KMS-11 (cell line): Measurements from ENCODE around the gene SLC37A3.

Experiments
- H2AFZ ChIP-seq: fragments of 200-600 bp; sonication (generic); 2 replicates; pipeline ENCODE4 v1.6.1; 2016; ENCODE audit warnings: antibody characterized with exemption, mixed run types, low read depth
- H3K27ac ChIP-seq: fragments of 200-600 bp; sonication (generic); 2 replicates; pipeline ENCODE4 v1.6.1; 2016; ENCODE audit warnings: mild to moderate bottlenecking, mixed run types
- H3K27me3 ChIP-seq: fragments of 200-600 bp; sonication (generic); 2 replicates; pipeline ENCODE4 v1.6.1; 2017; ENCODE audit warnings: mild to moderate bottlenecking, low read depth, mixed run types, moderate library complexity; ENCODE audit not compliant: insufficient read depth
- H3K36me3 ChIP-seq: fragments of 200-600 bp; sonication (generic); 2 replicates; pipeline ENCODE4 v1.6.1; 2017; ENCODE audit warnings: mild to moderate bottlenecking, mixed run types; ENCODE audit not compliant: insufficient read depth
- H3K4me1 ChIP-seq: fragments of 200-600 bp; sonication (generic); 2 replicates; pipeline ENCODE4 v1.6.1; 2016; ENCODE audit warnings: mild to moderate bottlenecking, low read depth, mixed run types; ENCODE audit not compliant: poor library complexity, severe bottlenecking
- H3K4me2 ChIP-seq: fragments of 200-600 bp; sonication (generic); 2 replicates; pipeline ENCODE4 v1.7.0; 2016; ENCODE audit warnings: mild to moderate bottlenecking, mixed run types
- H3K4me3 ChIP-seq: fragments of 200-600 bp; sonication (generic); IDR thresholded peaks from 2 replicates; pipeline ENCODE4 v1.6.1; 2017; ENCODE audit warnings: low read depth, low read length, mixed read lengths; ENCODE audit not compliant: insufficient read depth
- H3K79me2 ChIP-seq: fragments of 200-600 bp; sonication (generic); 2 replicates; pipeline ENCODE4 v1.6.1; 2016; ENCODE audit warnings: low read depth, mixed run types; ENCODE audit not compliant: insufficient read depth
- H3K9ac ChIP-seq: fragments of 200-600 bp; sonication (generic); 2 replicates; pipeline ENCODE4 v1.6.1; 2016; ENCODE audit warnings: mild to moderate bottlenecking, mixed run types
- H4K20me1 ChIP-seq: fragments of 200-600 bp; sonication (generic); 2 replicates; pipeline ENCODE4 v1.6.1; 2016; ENCODE audit warnings: mild to moderate bottlenecking, mixed run types; ENCODE audit not compliant: insufficient read depth
- TF ChIP-seq, protein P1 (sequence below): fragments of 200-600 bp; sonication (generic); conservative IDR thresholded peaks from 2 replicates; pipeline ENCODE4 v1.6.1; 2017; ENCODE audit warnings: low read depth, mild to moderate bottlenecking, antibody characterized with exemption, low read length, moderate library complexity, mixed read lengths

The SLC37A3 gene

DNA sequence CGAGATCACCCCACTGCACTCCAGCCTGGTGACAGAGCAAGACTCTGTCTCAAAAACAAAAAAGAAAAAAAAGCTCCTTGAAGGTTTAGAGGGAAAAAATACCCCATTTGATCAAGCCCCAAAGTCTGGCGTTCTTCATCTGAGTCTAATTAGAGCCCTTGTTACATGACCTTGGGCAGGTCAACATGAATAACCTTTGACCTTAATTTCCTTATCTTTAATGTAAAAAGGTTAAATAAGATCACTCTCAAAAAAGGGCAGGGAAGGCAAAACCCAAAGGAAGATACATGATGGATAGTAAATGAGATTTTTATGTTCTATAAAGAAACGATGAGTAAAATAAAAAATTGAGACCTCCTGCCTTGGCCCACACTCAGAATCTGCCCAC is 40.3 kb downstream of the SLC37A3 start:
- H3K4me1 ChIP-seq = no peaks in the 10 kb centered on the region
- no peak overlapping the region for H3K27ac ChIP-seq
- H2AFZ ChIP-seq = no peak overlapping the region
- no peak overlapping the region for H3K9ac ChIP-seq
- TF ChIP-seq, protein P1, sequence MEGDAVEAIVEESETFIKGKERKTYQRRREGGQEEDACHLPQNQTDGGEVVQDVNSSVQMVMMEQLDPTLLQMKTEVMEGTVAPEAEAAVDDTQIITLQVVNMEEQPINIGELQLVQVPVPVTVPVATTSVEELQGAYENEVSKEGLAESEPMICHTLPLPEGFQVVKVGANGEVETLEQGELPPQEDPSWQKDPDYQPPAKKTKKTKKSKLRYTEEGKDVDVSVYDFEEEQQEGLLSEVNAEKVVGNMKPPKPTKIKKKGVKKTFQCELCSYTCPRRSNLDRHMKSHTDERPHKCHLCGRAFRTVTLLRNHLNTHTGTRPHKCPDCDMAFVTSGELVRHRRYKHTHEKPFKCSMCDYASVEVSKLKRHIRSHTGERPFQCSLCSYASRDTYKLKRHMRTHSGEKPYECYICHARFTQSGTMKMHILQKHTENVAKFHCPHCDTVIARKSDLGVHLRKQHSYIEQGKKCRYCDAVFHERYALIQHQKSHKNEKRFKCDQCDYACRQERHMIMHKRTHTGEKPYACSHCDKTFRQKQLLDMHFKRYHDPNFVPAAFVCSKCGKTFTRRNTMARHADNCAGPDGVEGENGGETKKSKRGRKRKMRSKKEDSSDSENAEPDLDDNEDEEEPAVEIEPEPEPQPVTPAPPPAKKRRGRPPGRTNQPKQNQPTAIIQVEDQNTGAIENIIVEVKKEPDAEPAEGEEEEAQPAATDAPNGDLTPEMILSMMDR = no peak
- no peak overlapping the region for H3K4me3 ChIP-seq
- no peaks in the 10 kb centered on the region for H3K27me3 ChIP-seq
- no peaks in the 10 kb centered on the region for H3K79me2 ChIP-seq
- H3K4me2 ChIP-seq = no peak overlapping the region
- no peaks in the 10 kb centered on the region for H4K20me1 ChIP-seq
- no peaks in the 10 kb centered on the region for H3K36me3 ChIP-seq

DNA sequence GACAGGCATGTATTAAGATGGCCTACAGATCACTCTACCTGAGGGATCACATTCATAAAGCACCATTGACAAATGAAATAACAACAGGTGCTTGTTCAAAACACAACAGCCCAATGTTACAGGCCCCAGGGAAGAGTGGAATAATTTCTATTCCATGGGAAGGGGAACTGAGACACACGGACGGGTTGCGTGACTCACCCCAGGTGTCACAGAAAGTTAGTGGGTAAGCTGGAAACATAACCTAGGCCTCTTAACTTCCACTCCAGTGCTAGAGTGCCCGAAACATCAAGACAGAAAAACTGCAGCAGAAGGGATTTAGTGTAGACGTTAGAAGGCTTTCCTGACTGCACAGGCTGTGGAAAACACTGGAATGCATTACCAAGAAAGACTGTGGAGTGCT is 48.3 kb downstream of the SLC37A3 start:
- no peak overlapping the region for H3K27ac ChIP-seq
- TF ChIP-seq, protein P1 = no peak
- H3K27me3 ChIP-seq = no peaks in the 10 kb centered on the region
- no peaks in the 10 kb centered on the region for H3K79me2 ChIP-seq
- no peaks in the 10 kb centered on the region for H3K36me3 ChIP-seq
- H2AFZ ChIP-seq = no peak overlapping the region
- no peak overlapping the region for H3K9ac ChIP-seq
- H4K20me1 ChIP-seq = no peaks in the 10 kb centered on the region
- H3K4me3 ChIP-seq = no peak overlapping the region
- H3K4me1 ChIP-seq = no peaks in the 10 kb centered on the region
- H3K4me2 ChIP-seq = no peak overlapping the region

DNA sequence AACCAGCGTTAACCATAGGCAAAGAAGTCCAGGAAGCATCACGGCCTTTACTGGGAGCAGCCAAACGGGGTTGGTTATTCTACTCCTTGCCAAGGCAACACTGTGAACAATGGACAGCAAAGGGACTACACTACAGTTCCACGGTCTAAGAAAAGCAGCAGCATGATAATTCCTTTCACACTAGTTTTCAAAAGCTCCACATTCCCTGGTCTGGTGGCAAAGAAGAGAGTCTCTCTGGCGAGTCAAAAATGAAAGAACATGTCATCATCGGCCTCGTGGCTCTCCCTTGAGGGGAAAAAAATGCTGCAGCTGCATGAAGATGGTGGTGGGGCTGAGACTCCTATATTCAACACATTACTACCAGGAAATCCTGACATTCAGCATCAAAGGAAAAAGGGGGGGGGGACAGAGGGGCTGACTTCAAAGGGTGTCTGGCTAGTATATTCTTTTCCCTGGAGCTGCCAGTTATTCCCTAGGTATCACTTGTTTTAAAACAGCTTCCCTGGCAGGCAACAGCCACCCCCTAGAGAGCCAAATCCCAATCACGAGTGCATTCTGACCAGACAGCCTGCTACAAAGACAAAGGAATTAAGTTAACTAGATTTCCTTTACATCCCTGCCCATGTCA is 49.1 kb downstream of the SLC37A3 start:
- no peak overlapping the region for H2AFZ ChIP-seq
- no peak overlapping the region for H3K4me2 ChIP-seq
- no peaks in the 10 kb centered on the region for H4K20me1 ChIP-seq
- no peaks in the 10 kb centered on the region for H3K4me1 ChIP-seq
- H3K36me3 ChIP-seq = no peaks in the 10 kb centered on the region
- TF ChIP-seq, protein P1 = no peak
- H3K4me3 ChIP-seq = no peak overlapping the region
- H3K79me2 ChIP-seq = no peaks in the 10 kb centered on the region
- H3K27me3 ChIP-seq = no peaks in the 10 kb centered on the region
- no peak overlapping the region for H3K9ac ChIP-seq
- no peak overlapping the region for H3K27ac ChIP-seq

DNA sequence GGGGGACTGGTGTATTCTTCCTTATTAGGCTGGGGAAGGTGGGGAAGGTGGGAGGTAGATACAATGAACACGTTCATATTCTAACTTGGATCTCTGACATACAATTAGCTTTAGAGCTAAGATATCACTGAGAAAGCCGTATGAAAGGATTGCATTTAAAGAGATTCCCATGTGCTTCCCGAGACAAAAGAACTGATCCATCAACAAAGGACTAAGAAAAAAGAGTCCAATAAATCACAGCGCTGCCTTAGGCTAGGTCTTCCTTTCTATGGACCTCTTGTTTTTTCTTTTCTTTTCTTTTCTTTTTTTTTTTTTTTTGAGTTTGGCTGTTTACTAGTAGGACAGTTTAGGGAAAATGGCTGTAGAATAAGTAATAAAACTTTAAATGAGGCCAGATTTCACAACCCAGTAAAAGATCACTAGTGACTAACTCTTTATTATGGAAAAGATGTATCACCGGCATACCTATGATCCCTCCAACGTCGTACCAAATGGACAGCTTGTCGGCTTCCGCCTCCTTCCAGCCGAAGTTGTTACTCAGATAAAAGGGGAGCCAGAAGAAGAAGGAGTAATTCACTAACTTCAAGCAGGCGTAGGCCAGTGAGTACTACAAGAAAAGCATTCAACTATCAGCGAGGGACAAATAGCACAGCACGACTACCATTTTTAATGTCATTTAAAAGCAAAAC is 50.0 kb downstream of the SLC37A3 start:
- H3K4me3 ChIP-seq = no peak overlapping the region
- TF ChIP-seq, protein P1 = no peak
- H3K4me2 ChIP-seq = no peak overlapping the region
- no peaks in the 10 kb centered on the region for H4K20me1 ChIP-seq
- no peak overlapping the region for H3K27ac ChIP-seq
- no peaks in the 10 kb centered on the region for H3K4me1 ChIP-seq
- H3K36me3 ChIP-seq = no peaks in the 10 kb centered on the region
- no peaks in the 10 kb centered on the region for H3K27me3 ChIP-seq
- H3K9ac ChIP-seq = no peak overlapping the region
- H3K79me2 ChIP-seq = no peaks in the 10 kb centered on the region
- H2AFZ ChIP-seq = no peak overlapping the region
